Measurements from ENCODE around the gene MEFV.

MEFV gene

DNA sequence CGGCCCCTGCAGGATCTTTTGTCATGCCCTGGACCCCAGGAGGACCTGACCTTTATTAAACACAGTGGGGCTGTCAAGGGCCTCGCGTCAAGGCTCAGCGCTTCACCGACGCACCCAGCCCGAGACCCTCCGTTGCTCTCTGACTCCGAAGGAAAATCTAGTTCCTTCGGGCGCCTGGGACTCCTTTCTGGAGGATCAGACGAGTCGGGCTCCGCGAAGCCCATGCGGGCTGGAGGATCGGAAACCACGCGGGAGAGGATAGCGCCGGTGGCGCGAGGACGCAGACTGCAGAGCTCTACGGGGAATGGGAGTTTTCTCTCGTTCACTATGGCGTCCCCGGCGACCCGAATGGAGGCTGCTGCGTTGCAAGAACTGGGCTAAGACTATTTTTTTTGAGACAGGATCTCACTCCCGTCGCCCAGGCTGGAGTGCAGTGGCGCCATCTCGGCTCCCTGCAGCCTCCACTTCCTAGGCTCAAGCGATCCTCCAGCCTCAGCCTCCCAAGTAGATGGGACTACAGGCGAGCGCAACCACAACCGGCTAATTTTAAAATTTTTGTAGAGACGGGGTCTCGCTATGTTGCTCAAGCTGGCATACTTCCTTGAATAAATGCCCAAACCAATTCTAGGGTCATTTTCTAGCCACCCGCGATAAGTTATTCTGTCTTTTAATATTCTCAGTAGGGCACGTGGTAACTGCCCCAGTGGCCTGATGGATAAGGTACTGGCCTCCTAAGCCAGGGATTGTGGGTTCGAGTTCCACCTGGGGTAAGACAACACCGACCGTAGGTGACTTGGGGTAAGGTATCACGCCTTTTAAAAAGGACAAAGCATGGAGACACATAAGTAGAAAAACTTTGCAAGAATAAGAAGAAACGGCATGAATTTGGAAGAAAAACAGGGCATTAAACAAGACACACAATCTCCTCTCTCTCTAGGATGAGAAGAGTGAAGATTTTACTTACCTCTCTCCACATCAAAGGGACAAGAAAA is 62.9 kb downstream of the MEFV start:
- Histone ChIP-seq H3K27ac (no peak overlapping the region), H3K4me3 (no peak overlapping the region), H3K9me3 (no peaks in the 10 kb centered on the region), H3K4me1 (peaks cover 0 to 14% (median 9%) of the 10 kb centered on the region in 4 donors), H3K36me3 (no peaks in the 10 kb centered on the region), H3K27me3 (peaks cover 12 to 90% of the 10 kb centered on the region in 2 donors)
- TF ChIP-seq, protein P1, sequence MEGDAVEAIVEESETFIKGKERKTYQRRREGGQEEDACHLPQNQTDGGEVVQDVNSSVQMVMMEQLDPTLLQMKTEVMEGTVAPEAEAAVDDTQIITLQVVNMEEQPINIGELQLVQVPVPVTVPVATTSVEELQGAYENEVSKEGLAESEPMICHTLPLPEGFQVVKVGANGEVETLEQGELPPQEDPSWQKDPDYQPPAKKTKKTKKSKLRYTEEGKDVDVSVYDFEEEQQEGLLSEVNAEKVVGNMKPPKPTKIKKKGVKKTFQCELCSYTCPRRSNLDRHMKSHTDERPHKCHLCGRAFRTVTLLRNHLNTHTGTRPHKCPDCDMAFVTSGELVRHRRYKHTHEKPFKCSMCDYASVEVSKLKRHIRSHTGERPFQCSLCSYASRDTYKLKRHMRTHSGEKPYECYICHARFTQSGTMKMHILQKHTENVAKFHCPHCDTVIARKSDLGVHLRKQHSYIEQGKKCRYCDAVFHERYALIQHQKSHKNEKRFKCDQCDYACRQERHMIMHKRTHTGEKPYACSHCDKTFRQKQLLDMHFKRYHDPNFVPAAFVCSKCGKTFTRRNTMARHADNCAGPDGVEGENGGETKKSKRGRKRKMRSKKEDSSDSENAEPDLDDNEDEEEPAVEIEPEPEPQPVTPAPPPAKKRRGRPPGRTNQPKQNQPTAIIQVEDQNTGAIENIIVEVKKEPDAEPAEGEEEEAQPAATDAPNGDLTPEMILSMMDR (IDR thresholded peaks at IDR 0.05), result no peak
- intact Hi-C loops (cut with DNase I; ENCODE audit: low total_unique reads), result no loop called here
- DNase-seq, result no peak

DNA sequence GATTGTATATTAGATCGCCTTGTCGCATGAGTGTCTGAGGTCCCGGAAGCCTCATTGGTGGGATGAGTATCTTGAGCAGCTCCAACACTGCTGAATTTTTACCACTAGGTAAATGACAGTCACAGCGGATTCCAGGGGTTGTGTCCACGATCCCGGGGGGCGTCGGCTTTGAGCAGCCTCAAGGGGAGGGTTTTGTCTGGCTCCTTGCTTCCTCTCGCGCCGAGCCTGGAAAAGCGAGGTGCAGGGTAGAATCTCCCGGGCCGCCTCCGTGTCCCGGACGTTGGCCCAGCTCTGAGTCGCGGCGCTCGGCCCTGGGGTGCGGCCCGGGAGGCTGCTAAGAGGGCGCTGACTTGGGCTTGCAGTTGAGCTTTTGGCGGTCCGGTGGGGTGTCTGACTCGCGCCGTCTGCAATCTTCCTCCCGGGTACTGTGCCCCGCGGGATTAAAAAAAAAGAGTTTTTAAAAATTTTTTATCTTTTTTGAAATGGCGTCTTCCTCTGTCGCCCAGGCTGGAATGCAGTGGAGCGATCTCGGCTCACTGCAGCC is 63.9 kb downstream of the MEFV start:
- Histone ChIP-seq H3K9me3 (no peaks in the 10 kb centered on the region), H3K27ac (no peak overlapping the region), H3K27me3 (peaks cover 15 to 97% of the 10 kb centered on the region in 2 donors), H3K36me3 (no peaks in the 10 kb centered on the region), H3K4me3 (no peak overlapping the region), H3K4me1 (peaks cover 0 to 19% (median 13%) of the 10 kb centered on the region in 4 donors)
- intact Hi-C loops (cut with DNase I; ENCODE audit: low total_unique reads), result no loop called here
- TF ChIP-seq, protein P1 (IDR thresholded peaks at IDR 0.05), result no peak
- no peak for DNase-seq
